ENCODE measurements around the gene TBC1D8. TPM values are rescaled to one million over a fixed set of nuclear protein-coding genes. Genes with fewer than 3 reads are reported as not detected.

The TBC1D8 gene
- total RNA-seq, 2 experiments from 2014 or later, result 4.0 to 4.5 TPM

GRCh38 chr2:101094351-101094750 lies 56.8 kb downstream of the TBC1D8 start:
- Mint-ChIP-seq H3K4me3 (no peak overlapping the region), H3K27me3 (ENCODE audit: low read depth) (no peaks in the 10 kb centered on the region), H3K4me1 (ENCODE audit: low read depth) (no peaks in the 10 kb centered on the region), H3K36me3 (ENCODE audit: low read depth) (peaks cover 3% of the 10 kb centered on the region), H3K9me3 (peaks cover 5% of the 10 kb centered on the region), H3K27ac (no peak overlapping the region)
- CTCF ChIA-PET, result no interaction called here
- no peak for DNase-seq
- intact Hi-C loops (cut with micrococcal nuclease), result no loop called here

GRCh38 chr2:101089942-101090799 lies 61.0 kb downstream of the TBC1D8 start:
- CTCF ChIA-PET, result interaction anchor here (1.2 kb wide), 1 partner anchor 65 kb away, joined by 3 read pairs; no protein-coding TSS in a partner anchor
- peaks cover 7% of the 10 kb centered on the region for H3K4me1 Mint-ChIP-seq (ENCODE audit: low read depth)
- intact Hi-C loops (cut with micrococcal nuclease), result no loop called here
- no peak overlapping the region for H3K4me3 Mint-ChIP-seq
- H3K27ac Mint-ChIP-seq, result no peak overlapping the region
- no peaks in the 10 kb centered on the region for H3K27me3 Mint-ChIP-seq (ENCODE audit: low read depth)
- no peaks in the 10 kb centered on the region for H3K36me3 Mint-ChIP-seq (ENCODE audit: low read depth)
- DNase-seq, result no peak
- no peaks in the 10 kb centered on the region for H3K9me3 Mint-ChIP-seq

GRCh38 chr2:101089419-101089818 lies 61.8 kb downstream of the TBC1D8 start:
- intact Hi-C loops (cut with micrococcal nuclease), result no loop called here
- Mint-ChIP-seq H3K27ac (no peak overlapping the region), H3K27me3 (ENCODE audit: low read depth) (no peaks in the 10 kb centered on the region), H3K36me3 (ENCODE audit: low read depth) (no peaks in the 10 kb centered on the region), H3K9me3 (no peaks in the 10 kb centered on the region), H3K4me1 (ENCODE audit: low read depth) (peaks cover 7% of the 10 kb centered on the region), H3K4me3 (no peak overlapping the region)
- CTCF ChIA-PET, result interaction anchor here (1.2 kb wide), 1 partner anchor 64 kb away, joined by 3 read pairs; no protein-coding TSS in a partner anchor
- no peak for DNase-seq

GRCh38 chr2:101087638-101088037 lies 63.5 kb downstream of the TBC1D8 start:
- no peak overlapping the region for H3K4me3 Mint-ChIP-seq
- no peak overlapping the region for H3K27ac Mint-ChIP-seq
- intact Hi-C loops (cut with micrococcal nuclease), result no loop called here
- DNase-seq, result no peak
- no peaks in the 10 kb centered on the region for H3K9me3 Mint-ChIP-seq
- H3K36me3 Mint-ChIP-seq (ENCODE audit: low read depth), result no peaks in the 10 kb centered on the region
- H3K27me3 Mint-ChIP-seq (ENCODE audit: low read depth), result no peaks in the 10 kb centered on the region
- CTCF ChIA-PET, result interaction anchor here (0.5 to 0.6 kb wide), 2 partner anchors 117 to 118 kb away, joined by 3 read pairs; no protein-coding TSS in a partner anchor
- H3K4me1 Mint-ChIP-seq (ENCODE audit: low read depth), result peaks cover 7% of the 10 kb centered on the region

GRCh38 chr2:101083613-101084012 lies 67.6 kb downstream of the TBC1D8 start:
- Mint-ChIP-seq H3K4me3 (no peak overlapping the region), H3K9me3 (no peaks in the 10 kb centered on the region), H3K27me3 (ENCODE audit: low read depth) (no peaks in the 10 kb centered on the region), H3K27ac (no peak overlapping the region), H3K36me3 (ENCODE audit: low read depth) (no peaks in the 10 kb centered on the region), H3K4me1 (ENCODE audit: low read depth) (peaks cover 5% of the 10 kb centered on the region)
- intact Hi-C loops (cut with micrococcal nuclease), result no loop called here
- CTCF ChIA-PET, result interaction anchor here (1.3 kb wide), 1 partner anchor 47 kb away, joined by 5 read pairs; no protein-coding TSS in a partner anchor
- DNase-seq, result no peak

- no peak for DNase-seq
- Mint-ChIP-seq H3K27ac (no peak overlapping the region), H3K4me1 (ENCODE audit: low read depth) (peaks cover 3% of the 10 kb centered on the region), H3K36me3 (ENCODE audit: low read depth) (no peaks in the 10 kb centered on the region), H3K4me3 (no peak overlapping the region), H3K9me3 (no peaks in the 10 kb centered on the region), H3K27me3 (ENCODE audit: low read depth) (no peaks in the 10 kb centered on the region)
- CTCF ChIA-PET, result interaction anchor here (1.3 kb wide), 1 partner anchor 47 kb away, joined by 5 read pairs; no protein-coding TSS in a partner anchor
- intact Hi-C loops (cut with micrococcal nuclease), result no loop called here
Measured at GRCh38 chr2:101082998-101083397, 68.2 kb downstream of the TBC1D8 start.

GRCh38 chr2:101081375-101081907 lies 69.7 kb downstream of the TBC1D8 start:
- CTCF ChIA-PET, result no interaction called here
- no peak for DNase-seq
- intact Hi-C loops (cut with micrococcal nuclease), result no loop called here
- no peaks in the 10 kb centered on the region for H3K9me3 Mint-ChIP-seq
- H3K4me3 Mint-ChIP-seq, result no peak overlapping the region
- no peaks in the 10 kb centered on the region for H3K36me3 Mint-ChIP-seq (ENCODE audit: low read depth)
- H3K27ac Mint-ChIP-seq, result no peak overlapping the region
- H3K4me1 Mint-ChIP-seq (ENCODE audit: low read depth), result no peaks in the 10 kb centered on the region
- no peaks in the 10 kb centered on the region for H3K27me3 Mint-ChIP-seq (ENCODE audit: low read depth)

GRCh38 chr2:101080211-101081068 lies 70.7 kb downstream of the TBC1D8 start:
- H3K9me3 Mint-ChIP-seq, result peaks cover under 1% of the 10 kb centered on the region
- no peaks in the 10 kb centered on the region for H3K27me3 Mint-ChIP-seq (ENCODE audit: low read depth)
- H3K27ac Mint-ChIP-seq, result no peak overlapping the region
- no peak overlapping the region for H3K4me3 Mint-ChIP-seq
- CTCF ChIA-PET, result no interaction called here
- intact Hi-C loops (cut with micrococcal nuclease), result no loop called here
- no peak for DNase-seq
- no peaks in the 10 kb centered on the region for H3K36me3 Mint-ChIP-seq (ENCODE audit: low read depth)
- H3K4me1 Mint-ChIP-seq (ENCODE audit: low read depth), result no peaks in the 10 kb centered on the region

- Mint-ChIP-seq H3K4me3 (no peak overlapping the region), H3K9me3 (peaks cover 5% of the 10 kb centered on the region), H3K4me1 (ENCODE audit: low read depth) (no peaks in the 10 kb centered on the region), H3K27me3 (ENCODE audit: low read depth) (no peaks in the 10 kb centered on the region), H3K27ac (no peak overlapping the region), H3K36me3 (ENCODE audit: low read depth) (no peaks in the 10 kb centered on the region)
- intact Hi-C loops (cut with micrococcal nuclease), result no loop called here
- no peak for DNase-seq
- CTCF ChIA-PET, result no interaction called here
Measured at GRCh38 chr2:101076581-101076980, 74.6 kb downstream of the TBC1D8 start.

- CTCF ChIA-PET, result interaction anchor here (0.6 kb wide), 2 partner anchors 153 to 421 kb away, joined by 3 read pairs; no protein-coding TSS in a partner anchor
- H3K36me3 Mint-ChIP-seq (ENCODE audit: low read depth), result no peaks in the 10 kb centered on the region
- H3K9me3 Mint-ChIP-seq, result no peaks in the 10 kb centered on the region
- no peak for DNase-seq
- H3K27ac Mint-ChIP-seq, result no peak overlapping the region
- no peaks in the 10 kb centered on the region for H3K27me3 Mint-ChIP-seq (ENCODE audit: low read depth)
- no peak overlapping the region for H3K4me3 Mint-ChIP-seq
- H3K4me1 Mint-ChIP-seq (ENCODE audit: low read depth), result no peaks in the 10 kb centered on the region
- intact Hi-C loops (cut with micrococcal nuclease), result no loop called here
Measured at GRCh38 chr2:101064868-101065549, 86.2 kb downstream of the TBC1D8 start.

GRCh38 chr2:101064505-101064867 lies 86.7 kb downstream of the TBC1D8 start:
- Mint-ChIP-seq H3K9me3 (no peaks in the 10 kb centered on the region), H3K36me3 (ENCODE audit: low read depth) (no peaks in the 10 kb centered on the region), H3K27ac (no peak overlapping the region), H3K27me3 (ENCODE audit: low read depth) (no peaks in the 10 kb centered on the region), H3K4me3 (no peak overlapping the region), H3K4me1 (ENCODE audit: low read depth) (no peaks in the 10 kb centered on the region)
- intact Hi-C loops (cut with micrococcal nuclease), result no loop called here
- CTCF ChIA-PET, result interaction anchor here (0.6 kb wide), 1 partner anchor 420 kb away, joined by 3 read pairs; no protein-coding TSS in a partner anchor
- no peak for DNase-seq

- CTCF ChIA-PET, result interaction anchor here (0.6 kb wide), 1 partner anchor 86 kb away, joined by 4 read pairs; no protein-coding TSS in a partner anchor
- intact Hi-C loops (cut with micrococcal nuclease), result no loop called here
- H3K36me3 Mint-ChIP-seq (ENCODE audit: low read depth), result no peaks in the 10 kb centered on the region
- no peak overlapping the region for H3K4me3 Mint-ChIP-seq
- no peak for DNase-seq
- no peaks in the 10 kb centered on the region for H3K9me3 Mint-ChIP-seq
- H3K4me1 Mint-ChIP-seq (ENCODE audit: low read depth), result no peaks in the 10 kb centered on the region
- H3K27me3 Mint-ChIP-seq (ENCODE audit: low read depth), result no peaks in the 10 kb centered on the region
- H3K27ac Mint-ChIP-seq, result no peak overlapping the region
Measured at GRCh38 chr2:101064125-101064502, 87.1 kb downstream of the TBC1D8 start.

Data from activated naive CD4-positive, alpha-beta T cell treated with anti-CD3 and anti-CD28 coated beads for 36 hours (primary cell).